Neural cell (in vitro differentiated cells): ENCODE measurements around the gene LDB2. TPM values are rescaled to one million over a fixed set of nuclear protein-coding genes. Genes with fewer than 3 reads are reported as not detected.

ENCODE experiments used
- H2AFZ ChIP-seq: fragments of 200-600, 300-800 bp; sonication (generic), shearing (Covaris generic); 2 replicates; pipeline ENCODE4 v1.6.0; 2014; ENCODE audit warnings: low read depth, mild to moderate bottlenecking, antibody characterized with exemption, low read length, moderate library complexity
- H3F3A ChIP-seq: fragments of 200-600 bp; shearing (Covaris generic); 2 replicates; pipeline ENCODE4 v1.6.1; 2016; ENCODE audit warnings: mild to moderate bottlenecking, moderate library complexity, mixed read lengths, antibody characterized with exemption, low read length; ENCODE audit not compliant: insufficient read depth, poor library complexity, severe bottlenecking
- H3K27ac ChIP-seq: fragments of 200-600, 300-800 bp; sonication (generic), shearing (Covaris generic); 2 replicates; pipeline ENCODE4 v1.5.1; 2014; ENCODE audit warnings: mild to moderate bottlenecking, low read length, moderate library complexity
- H3K27me3 ChIP-seq: fragments of 300-800, 200-600 bp; sonication (generic), shearing (Covaris generic); 2 replicates; pipeline ENCODE4 v1.6.0; 2014; ENCODE audit warnings: mild to moderate bottlenecking, low read depth, low read length, moderate library complexity; ENCODE audit not compliant: insufficient read depth
- H3K36me3 ChIP-seq: fragments of 300-800, 200-600 bp; sonication (generic), shearing (Covaris generic); 2 replicates; pipeline ENCODE4 v1.5.1; 2014; ENCODE audit warnings: mild to moderate bottlenecking, antibody characterized with exemption, low read length, moderate library complexity; ENCODE audit not compliant: insufficient read depth
- H3K4me2 ChIP-seq: fragments of 300-800, 200-600 bp; sonication (generic), shearing (Covaris generic); 2 replicates; pipeline ENCODE4 v1.6.0; 2014; ENCODE audit warnings: mild to moderate bottlenecking, low read length
- H3K4me3 ChIP-seq: fragments of 300-800, 200-600 bp; sonication (generic), shearing (Covaris generic); 2 replicates; pipeline ENCODE4 v1.5.1; 2014; ENCODE audit warnings: mild to moderate bottlenecking, low read length, moderate library complexity
- H3K79me2 ChIP-seq: fragments of 200-600 bp; shearing (Covaris generic); replicated peaks from 2 replicates; pipeline ENCODE4 v1.6.0; 2014; ENCODE audit warnings: mild to moderate bottlenecking, low read length, moderate library complexity; ENCODE audit not compliant: insufficient read depth
- H3K9ac ChIP-seq: fragments of 300-800, 200-600 bp; sonication (generic), shearing (Covaris generic); 2 replicates; pipeline ENCODE4 v1.6.1; 2016; ENCODE audit warnings: mild to moderate bottlenecking, low read length, mixed read lengths
- H3K9me2 ChIP-seq: fragments of 200-600 bp; shearing (Covaris generic); 2 replicates; pipeline ENCODE4 v1.6.1; 2016; ENCODE audit warnings: mild to moderate bottlenecking, low read length, mixed read lengths; ENCODE audit not compliant: insufficient read depth
- H3K9me3 ChIP-seq: fragments of 200-600, 300-800 bp; sonication (generic), shearing (Covaris generic); 2 replicates; pipeline ENCODE4 v1.6.1; 2016; ENCODE audit warnings: mild to moderate bottlenecking, mixed run types, low read length, moderate library complexity, mixed read lengths
- H4K20me1 ChIP-seq: fragments of 200-600 bp; shearing (Covaris generic); 2 replicates; pipeline ENCODE4 v1.6.1; 2016; ENCODE audit warnings: mild to moderate bottlenecking, mixed run types; ENCODE audit not compliant: insufficient read depth
- CTCF ChIP-seq: fragments of 450-650 bp; IDR thresholded peaks from 2 replicates; pipeline ENCODE4 v1.5.1; 2014; ENCODE audit warnings: antibody characterized with exemption, mild to moderate bottlenecking, moderate library complexity; ENCODE audit not compliant: poor library complexity, severe bottlenecking
- EP300 ChIP-seq: fragments of 450-650 bp; conservative IDR thresholded peaks from 2 replicates; pipeline ENCODE4 v1.6.1; 2014; ENCODE audit warnings: antibody characterized with exemption, mild to moderate bottlenecking, moderate library complexity; ENCODE audit not compliant: poor library complexity, severe bottlenecking
- EZH2 ChIP-seq: fragments of 200-600, 300-800 bp; shearing (Covaris generic), sonication (generic); IDR thresholded peaks from 2 replicates; pipeline ENCODE4 v1.6.1; 2014; ENCODE audit warnings: antibody characterized with exemption, low read length, borderline replicate concordance, mild to moderate bottlenecking; ENCODE audit not compliant: insufficient read depth, poor library complexity, severe bottlenecking
- MXI1 ChIP-seq: fragments of 450-650 bp; conservative IDR thresholded peaks from 2 replicates; pipeline ENCODE4 v1.6.1; 2014; ENCODE audit warnings: antibody characterized with exemption, mild to moderate bottlenecking; ENCODE audit not compliant: poor library complexity, severe bottlenecking
- POLR2AphosphoS5 ChIP-seq: IDR thresholded peaks from 2 replicates; pipeline ENCODE4 v1.6.1; 2012
- RAD21 ChIP-seq: fragments of 450-650 bp; conservative IDR thresholded peaks from 2 replicates; pipeline ENCODE4 v1.6.1; 2014; ENCODE audit warnings: antibody characterized with exemption, mild to moderate bottlenecking, moderate library complexity
- REST ChIP-seq: IDR thresholded peaks from 2 replicates; pipeline ENCODE4 v1.6.1; 2012; ENCODE audit warnings: borderline replicate concordance
- SMC3 ChIP-seq: fragments of 450-650 bp; conservative IDR thresholded peaks from 2 replicates; pipeline ENCODE4 v1.6.1; 2014; ENCODE audit warnings: antibody characterized with exemption, mild to moderate bottlenecking, moderate library complexity; ENCODE audit not compliant: poor library complexity
- TAF1 ChIP-seq: IDR thresholded peaks from 2 replicates; pipeline ENCODE4 v1.6.1; 2012; ENCODE audit warnings: low read depth
- polyA plus RNA-seq: library from polyadenylated mRNA; depleted of rRNA; stranded (reverse); fragments of >200 nt; gene quantifications from 2 replicates; pipeline ENCODE4 v1.2.3, GENCODE V29; 2014

LDB2 gene
- polyA plus RNA-seq, 1 donor from 2014 or later: 58.9 TPM

- no peaks in the 10 kb centered on the region for H3K27me3 ChIP-seq
- H3K4me2 ChIP-seq: no peak overlapping the region
- H4K20me1 ChIP-seq: no peaks in the 10 kb centered on the region
- TF ChIP-seq EZH2: no peak
- no peak for TF ChIP-seq TAF1
- TF ChIP-seq REST: no peak
- no peak for TF ChIP-seq SMC3
- no peak for TF ChIP-seq MXI1
- TF ChIP-seq EP300: no peak
- TF ChIP-seq POLR2AphosphoS5: no peak
- TF ChIP-seq RAD21: no peak
- no peak for TF ChIP-seq CTCF
- no peak overlapping the region for H3K9ac ChIP-seq
- no peaks in the 10 kb centered on the region for H3K36me3 ChIP-seq
- no peak overlapping the region for H2AFZ ChIP-seq
- no peaks in the 10 kb centered on the region for H3F3A ChIP-seq
- H3K79me2 ChIP-seq: no peaks in the 10 kb centered on the region
- no peak overlapping the region for H3K27ac ChIP-seq
- H3K4me3 ChIP-seq: no peak overlapping the region
- H3K9me3 ChIP-seq: no peaks in the 10 kb centered on the region
- H3K9me2 ChIP-seq: no peaks in the 10 kb centered on the region
Observed at GRCh38 chr4:16733509-16733908, 164.9 kb downstream of the LDB2 start.

GRCh38 chr4:16732741-16733140 is 165.7 kb downstream of the LDB2 start:
- H3K9ac ChIP-seq: no peak overlapping the region
- H3K36me3 ChIP-seq: no peaks in the 10 kb centered on the region
- no peaks in the 10 kb centered on the region for H3K79me2 ChIP-seq
- no peaks in the 10 kb centered on the region for H3K27me3 ChIP-seq
- H3K4me3 ChIP-seq: no peak overlapping the region
- H3K4me2 ChIP-seq: no peak overlapping the region
- H4K20me1 ChIP-seq: no peaks in the 10 kb centered on the region
- no peaks in the 10 kb centered on the region for H3K9me2 ChIP-seq
- no peaks in the 10 kb centered on the region for H3K9me3 ChIP-seq
- H3K27ac ChIP-seq: no peak overlapping the region
- no peaks in the 10 kb centered on the region for H3F3A ChIP-seq
- TF ChIP-seq TAF1 (no peak), EZH2 (no peak), REST (no peak), CTCF (no peak), POLR2AphosphoS5 (no peak), SMC3 (no peak), EP300 (no peak), MXI1 (no peak), RAD21 (no peak)
- H2AFZ ChIP-seq: no peak overlapping the region
